GM18867 (cell line): Measurements from ENCODE around the gene CERKL.

ENCODE experiments used
- ATAC-seq: cut with Tn5 transposase; IDR thresholded peaks from one replicate; pipeline ENCODE4 v1.9.1; 2021; ENCODE audit warnings: mild to moderate bottlenecking, moderate library complexity; ENCODE audit not compliant: unreplicated experiment

Gene CERKL

GRCh38 chr2:181578829-181579228 lies 78.1 kb downstream of the CERKL start:
- ATAC-seq: no peak

DNA sequence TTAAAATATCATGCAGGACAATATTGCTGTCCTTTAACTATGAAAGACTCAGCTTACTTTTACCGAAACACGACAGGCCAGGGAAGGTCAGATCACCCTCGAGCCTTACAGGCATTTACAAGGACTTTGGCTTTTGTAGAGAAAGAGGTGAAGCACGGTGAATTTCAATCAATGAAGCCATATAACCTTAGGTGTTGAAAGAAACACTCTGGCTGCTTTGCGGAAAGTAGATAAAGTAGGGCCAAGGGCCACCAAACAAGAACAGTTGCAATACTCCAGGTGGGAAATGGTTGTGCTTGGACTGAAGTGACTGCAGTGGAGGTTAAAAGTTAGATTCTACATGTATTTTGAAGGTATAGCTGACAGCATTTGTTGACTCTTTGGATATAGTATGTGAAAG lies 80.5 kb downstream of the CERKL start:
- ATAC-seq: no peak

- ATAC-seq: no peak
Measured at GRCh38 chr2:181575650-181576025, 81.3 kb downstream of the CERKL start.

GRCh38 chr2:181575024-181575649 lies 81.8 kb downstream of the CERKL start:
- ATAC-seq: no peak

GRCh38 chr2:181574321-181574720 lies 82.6 kb downstream of the CERKL start:
- ATAC-seq: no peak

- no peak for ATAC-seq
Measured at GRCh38 chr2:181573140-181573736, 83.7 kb downstream of the CERKL start.

- peak; percentile 33 for ATAC-seq
Measured at GRCh38 chr2:181570833-181571661, 85.9 kb downstream of the CERKL start.

DNA sequence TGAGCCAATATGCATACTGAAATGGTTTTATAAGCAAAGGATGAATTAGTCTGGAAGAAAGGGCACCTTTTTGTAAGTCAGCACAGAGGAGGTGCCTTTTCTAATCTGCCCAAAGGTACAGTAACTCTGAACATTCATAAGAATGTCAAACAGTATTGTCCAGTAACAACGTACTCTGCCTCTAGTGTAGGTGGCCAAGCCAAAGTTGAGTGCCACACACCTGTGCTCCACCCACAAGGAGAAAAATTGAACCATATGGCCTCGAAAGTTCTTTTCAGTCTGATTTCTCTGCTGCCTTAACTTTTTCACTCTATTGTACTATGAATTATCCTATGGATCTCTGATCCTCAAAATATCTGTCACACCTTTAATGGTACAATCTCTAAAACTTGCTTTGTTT lies 86.8 kb downstream of the CERKL start:
- ATAC-seq: no peak

DNA sequence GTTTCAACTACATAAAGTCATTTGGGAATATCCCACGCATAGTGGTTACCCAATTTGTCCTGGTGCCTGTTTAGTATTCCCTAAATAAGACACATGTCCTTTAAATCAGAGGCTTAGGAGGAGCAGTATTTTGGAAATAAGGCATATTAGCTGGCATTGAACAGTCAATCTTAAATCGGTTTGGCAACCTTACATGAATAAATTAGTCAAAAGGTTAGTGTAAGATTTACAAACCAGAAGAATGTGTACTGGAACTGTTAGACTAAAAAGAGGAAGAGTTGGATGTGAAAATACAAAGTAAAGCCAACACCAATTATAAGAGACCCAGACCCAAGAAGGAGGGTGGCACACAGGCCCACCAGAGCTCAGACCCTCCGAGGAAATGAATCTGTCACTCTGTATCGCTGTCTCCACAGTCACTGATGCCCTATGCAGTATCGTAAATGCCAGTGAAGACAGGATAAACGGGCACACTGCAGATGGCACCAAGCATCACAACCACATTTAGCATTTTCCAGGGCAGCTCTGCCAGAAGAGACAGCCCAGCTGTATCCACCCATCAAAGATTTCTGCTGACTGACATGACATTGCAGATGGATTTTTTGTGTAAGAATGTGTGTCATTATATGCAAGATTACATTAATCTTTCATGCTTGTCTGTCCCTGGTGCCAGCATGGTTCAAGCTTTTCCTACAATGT lies 90.4 kb downstream of the CERKL start:
- no peak for ATAC-seq

DNA sequence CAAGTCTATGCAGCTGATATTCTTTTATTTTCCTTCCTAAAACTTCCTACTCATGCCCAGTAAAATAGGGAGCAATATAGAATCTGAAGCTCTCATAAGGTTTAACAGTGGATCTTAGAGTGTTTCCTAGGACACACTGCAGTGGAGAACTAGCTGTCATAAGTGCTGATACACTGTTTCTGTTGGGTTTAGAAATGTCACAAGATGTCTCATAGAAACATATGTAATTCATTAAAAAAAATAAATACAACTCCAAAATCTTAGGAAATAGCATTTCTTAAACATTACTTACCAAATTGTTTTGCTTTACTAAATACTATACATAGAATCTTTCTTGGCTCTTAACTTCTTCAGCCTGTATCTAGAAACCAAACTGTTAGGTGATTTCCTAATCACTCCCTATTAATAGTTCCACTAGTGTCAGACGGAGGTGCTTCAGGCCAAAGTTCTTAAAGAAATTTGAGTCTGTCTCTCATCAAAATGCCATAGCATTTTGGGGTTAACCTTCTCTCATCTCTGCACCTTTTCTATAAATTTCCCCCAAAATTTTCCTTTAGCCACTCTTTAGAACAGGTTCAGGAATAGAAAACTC lies 93.7 kb downstream of the CERKL start:
- no peak for ATAC-seq

DNA sequence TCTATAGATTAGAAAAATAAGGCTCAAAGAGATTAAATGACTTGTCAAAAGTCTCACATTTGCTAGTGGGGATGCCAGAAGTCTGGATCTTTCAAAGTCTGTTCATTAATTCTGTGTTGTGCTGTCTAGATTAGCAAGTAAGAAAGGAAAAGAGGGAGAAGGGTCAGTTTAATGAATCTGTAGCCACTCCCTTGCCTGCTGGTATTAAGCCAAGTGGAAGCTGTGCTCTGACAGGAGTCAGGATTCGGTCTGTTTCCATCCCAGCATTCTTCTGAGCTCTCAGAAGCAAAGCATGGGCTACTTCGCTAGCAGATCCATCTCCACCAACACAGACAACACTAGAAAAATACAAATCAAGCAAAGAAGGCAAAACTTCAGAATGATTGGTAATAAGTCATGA lies 98.5 kb downstream of the CERKL start:
- no peak for ATAC-seq

- ATAC-seq: no peak
Measured at GRCh38 chr2:181554061-181554830, 102.7 kb downstream of the CERKL start.

DNA sequence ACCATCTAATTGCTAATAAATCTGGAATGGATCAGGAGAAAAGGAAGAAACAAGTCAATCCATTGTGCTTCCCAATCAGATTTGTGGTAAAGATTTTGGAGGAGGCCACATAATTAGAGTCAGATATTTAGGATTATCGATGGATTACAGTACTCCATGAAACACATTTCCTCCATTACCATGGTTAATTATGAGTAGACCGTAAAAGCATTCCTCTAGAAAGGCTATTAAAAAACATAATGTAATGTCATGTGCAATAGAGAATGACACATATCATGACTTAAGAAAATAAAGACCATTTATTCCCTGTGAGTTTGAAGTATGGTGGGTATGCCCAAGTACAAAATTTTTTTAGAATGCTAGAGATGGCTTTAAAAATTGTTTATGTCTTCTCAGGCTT lies 103.7 kb downstream of the CERKL start:
- no peak for ATAC-seq

DNA sequence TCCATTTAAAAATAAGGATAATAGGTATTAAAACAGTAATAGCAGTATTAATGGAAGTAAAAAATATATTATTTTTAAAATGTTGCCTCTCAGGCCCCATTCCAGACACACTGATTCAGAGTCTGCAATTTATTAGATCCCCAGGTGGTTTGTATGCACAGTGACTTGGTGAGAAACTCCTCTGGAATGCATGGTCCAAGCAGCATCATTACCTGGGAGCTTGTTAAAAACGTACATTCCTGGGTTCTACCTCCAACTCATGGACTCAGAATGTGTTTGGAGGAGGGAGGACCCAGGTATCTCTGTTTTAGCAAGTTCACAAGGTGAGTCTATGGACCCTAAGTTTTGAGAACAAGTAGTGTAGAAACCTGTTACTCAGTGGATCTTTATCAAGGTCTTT lies 104.1 kb downstream of the CERKL start:
- no peak for ATAC-seq

GRCh38 chr2:181546086-181546485 lies 110.8 kb downstream of the CERKL start:
- ATAC-seq: no peak

DNA sequence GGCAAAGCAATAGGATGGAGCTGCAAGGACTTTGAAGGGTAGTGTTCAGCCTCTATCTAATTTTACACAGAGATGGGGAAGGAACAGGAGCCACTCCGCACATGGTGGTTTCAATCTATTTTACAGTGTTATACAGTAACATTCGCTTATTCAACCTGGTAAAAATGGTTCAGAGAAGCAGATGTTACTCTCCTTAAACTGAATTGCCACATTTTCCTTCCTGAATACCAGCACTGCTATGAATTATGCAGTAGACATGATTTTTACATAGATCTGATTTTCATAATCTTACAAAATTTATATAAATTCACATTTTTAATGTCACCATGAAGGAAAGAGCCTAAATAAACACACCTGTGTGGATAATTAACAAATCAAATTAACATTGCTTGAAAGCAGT lies 114.7 kb downstream of the CERKL start:
- no peak for ATAC-seq

DNA sequence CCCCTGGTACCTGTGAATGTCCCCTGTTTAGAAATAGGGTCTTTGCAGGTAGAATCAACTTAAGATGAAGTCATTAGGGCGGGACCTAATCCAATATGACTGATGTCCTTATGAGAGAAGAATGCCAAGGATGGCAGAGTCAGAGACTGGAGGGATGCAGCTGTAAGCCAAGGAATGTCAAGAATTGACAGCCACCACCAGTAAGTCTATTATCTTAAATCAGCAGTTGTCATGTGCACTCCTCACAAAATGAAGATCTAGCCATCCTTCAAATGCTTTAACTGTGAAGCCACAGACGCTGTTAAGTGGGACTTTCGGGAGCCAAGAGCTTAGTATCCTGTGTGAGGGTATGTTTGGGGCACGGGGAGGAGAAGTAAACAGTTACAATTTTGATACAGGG lies 116.5 kb downstream of the CERKL start:
- no peak for ATAC-seq

GRCh38 chr2:181536730-181537129 lies 120.2 kb downstream of the CERKL start:
- no peak for ATAC-seq

DNA sequence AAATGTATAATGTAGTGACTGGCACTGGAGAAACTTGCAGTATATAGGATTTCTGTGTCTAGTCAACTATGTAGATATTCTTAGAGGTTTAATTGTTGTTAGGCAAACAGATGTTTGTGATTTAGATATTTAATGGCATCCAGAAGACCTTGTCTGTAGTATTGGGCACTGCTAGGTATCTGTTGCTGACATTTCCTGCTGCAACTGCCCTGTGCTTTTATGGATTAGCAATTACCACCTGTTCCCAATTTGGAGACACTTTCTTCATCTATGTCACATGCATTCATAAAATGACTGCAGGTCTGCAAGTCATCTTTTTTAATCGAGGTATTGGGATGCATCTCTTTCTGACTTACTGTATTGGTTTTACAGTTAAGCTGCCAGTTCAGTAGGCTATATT lies 128.5 kb downstream of the CERKL start:
- ATAC-seq: no peak

DNA sequence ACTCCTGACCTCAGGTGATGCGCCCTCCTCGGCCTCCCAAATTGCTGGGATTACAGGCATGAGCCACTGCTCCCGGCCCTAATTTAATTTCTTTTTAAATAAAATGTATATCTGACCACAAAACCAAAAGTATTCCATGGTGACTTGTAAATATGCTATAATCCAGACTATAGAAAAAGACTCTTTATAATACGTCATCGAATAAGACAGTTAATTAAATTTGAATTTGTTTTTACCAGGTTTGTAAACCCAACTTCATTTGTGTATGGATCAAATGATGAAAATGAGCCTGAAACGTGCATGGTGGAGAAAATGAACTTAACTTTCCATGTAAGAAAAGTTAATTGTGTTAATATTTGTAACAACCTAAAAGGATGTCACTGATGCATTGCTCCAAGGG lies 129.8 kb downstream of the CERKL start:
- no peak for ATAC-seq

- no peak for ATAC-seq
Measured at GRCh38 chr2:181526014-181526413, 130.9 kb downstream of the CERKL start.
